ENCODE results near the gene DLEC1. TPM values are rescaled to one million over a fixed set of nuclear protein-coding genes. Genes with fewer than 3 reads are reported as not detected.
"Not testable (repeated sequence)": the region's sequence is repeated elsewhere in the genome, so short reads cannot be mapped to it uniquely, and the experiment has no call there.

DLEC1 gene
- total and polyA plus RNA-seq, 7 experiments from 2014 or later: 0.41 to 9.4 (median 5.6) TPM

DNA sequence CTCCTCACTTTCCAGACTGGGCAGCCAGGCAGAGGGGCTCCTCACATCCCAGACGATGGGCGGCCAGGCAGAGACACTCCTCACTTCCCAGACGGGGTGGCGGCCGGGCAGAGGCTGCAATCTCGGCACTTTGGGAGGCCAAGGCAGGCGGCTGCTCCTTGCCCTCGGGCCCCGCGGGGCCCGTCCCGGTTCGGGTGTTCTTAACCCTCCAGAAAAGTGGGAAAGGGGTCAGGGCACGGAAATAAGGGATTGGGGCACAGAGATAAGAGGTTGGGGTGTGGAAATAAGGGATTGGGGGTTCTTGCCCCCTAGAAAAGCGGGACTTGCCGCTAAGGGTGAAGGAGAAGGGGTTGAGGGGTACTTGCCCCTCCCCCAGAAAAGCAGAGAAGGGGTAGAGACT, 43.3 kb downstream of the DLEC1 start:
- ATAC-seq; H3K36me3 ChIP-seq (ENCODE audit: control insufficient read depth in 2 of 3, insufficient read depth in 3 of 3, low read length in 3 of 3); H3K27me3 Mint-ChIP-seq; H3K9me3 ChIP-seq (ENCODE audit: control insufficient read depth in 2 of 3, low read length in 3 of 3); POLR2A ChIA-PET; H3K4me3 ChIP-seq (ENCODE audit: low read length); H3K4me1 Mint-ChIP-seq; intact Hi-C loops (cut with micrococcal nuclease); DNase-seq; H3K4me1 ChIP-seq (ENCODE audit: control insufficient read depth in 2 of 2, insufficient read depth in 2 of 2, low read length in 2 of 2); CTCF ChIA-PET; H3K27me3 ChIP-seq (ENCODE audit: control insufficient read depth in 2 of 2, insufficient read depth in 2 of 2, low read length in 2 of 2); H3K4me3 Mint-ChIP-seq; H3K27ac ChIP-seq (ENCODE audit: low read depth, low read length): not testable (repeated sequence)
- Mint-ChIP-seq H3K36me3 (peaks cover 0 to 13% (median 4%) of the 10 kb centered on the region in 5 donors), H3K27ac (peak overlapping the region in 1 of 9 donors; percentile 22), H3K9me3 (peaks cover 7 to 28% (median 10%) of the 10 kb centered on the region in 11 donors)

DNA sequence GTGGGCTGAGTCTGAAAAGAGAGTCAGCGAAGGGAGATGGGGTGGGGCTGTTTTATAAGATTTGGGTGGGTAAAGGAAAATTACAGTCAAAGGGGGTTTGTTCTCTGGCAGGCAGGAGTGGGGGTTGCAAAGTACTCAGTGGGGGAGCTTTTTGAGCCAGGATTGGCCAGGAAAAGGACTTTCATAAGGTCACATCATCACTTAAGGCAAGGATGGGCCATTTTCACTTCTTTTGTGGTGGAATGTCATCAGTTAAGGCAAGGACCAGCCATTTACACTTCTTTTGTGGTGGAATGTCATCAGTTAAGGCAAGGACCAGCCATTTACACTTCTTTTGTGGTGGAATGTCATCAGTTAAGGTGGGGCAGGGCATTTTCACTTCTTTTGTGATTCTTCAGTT, 44.2 kb downstream of the DLEC1 start:
- intact Hi-C loops (cut with micrococcal nuclease); POLR2A ChIA-PET: not testable (repeated sequence)

DNA sequence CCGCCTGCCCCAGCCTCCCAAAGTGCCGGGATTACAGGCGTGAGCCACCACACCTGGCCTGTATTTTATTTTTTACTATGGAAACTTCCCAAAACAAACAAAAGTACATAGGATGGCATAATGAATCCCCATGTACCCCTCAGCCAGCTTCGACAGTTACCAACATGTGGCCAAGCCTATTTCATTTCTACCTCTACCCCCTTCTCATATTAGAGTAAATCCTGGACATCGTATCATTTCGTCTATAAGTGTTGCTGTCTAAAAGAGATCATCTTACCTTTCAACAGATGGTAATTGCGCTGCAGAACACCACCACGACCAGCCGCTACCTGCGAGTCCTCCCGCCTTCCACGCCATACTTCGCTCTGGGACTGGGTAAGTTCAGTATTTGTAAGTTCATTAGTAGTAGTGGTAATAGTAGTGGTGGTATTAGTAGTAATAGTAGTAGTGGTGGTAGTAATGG, 44.9 kb downstream of the DLEC1 start:
- H3K4me3 Mint-ChIP-seq: peak overlapping the region in 3 of 10 donors; percentile 8 to 52 (median 14)
- H3K36me3 ChIP-seq (ENCODE audit: control insufficient read depth in 2 of 3, insufficient read depth in 3 of 3, low read length in 3 of 3): no peaks in the 10 kb centered on the region
- DNase-seq (peak in 4 of 9 donors; percentile 12 to 42 (median 27)), ATAC-seq (no peak)
- peaks cover 0 to 7% (median 6%) of the 10 kb centered on the region in 3 experiments for H3K9me3 ChIP-seq (ENCODE audit: control insufficient read depth in 2 of 3, low read length in 3 of 3)
- peaks cover 0 to 8% (median 5%) of the 10 kb centered on the region in 5 donors for H3K36me3 Mint-ChIP-seq
- H3K4me1 ChIP-seq (ENCODE audit: control insufficient read depth in 2 of 2, insufficient read depth in 2 of 2, low read length in 2 of 2): no peaks in the 10 kb centered on the region
- peaks cover 7 to 28% (median 10%) of the 10 kb centered on the region in 11 donors for H3K9me3 Mint-ChIP-seq
- no peak overlapping the region for H3K4me3 ChIP-seq (ENCODE audit: low read length)
- H3K4me1 Mint-ChIP-seq: no peaks in the 10 kb centered on the region
- H3K27me3 Mint-ChIP-seq: no peaks in the 10 kb centered on the region
- no peaks in the 10 kb centered on the region for H3K27me3 ChIP-seq (ENCODE audit: control insufficient read depth in 2 of 2, insufficient read depth in 2 of 2, low read length in 2 of 2)
- intact Hi-C loops (cut with micrococcal nuclease): loop anchor here in 1 of 2 donors (2.0 kb wide), 1 partner anchor 45 kb away; the partner anchor contains the start of gene DLEC1
- ChIA-PET CTCF (no interaction called here), POLR2A (no interaction called here)
- peak overlapping the region in 8 of 9 donors; percentile 54 to 92 (median 82) for H3K27ac Mint-ChIP-seq
- no peak overlapping the region for H3K27ac ChIP-seq (ENCODE audit: low read depth, low read length)

More for the DNA sequence above, 44.2 kb downstream of the DLEC1 start:
- Mint-ChIP-seq H3K36me3 (peaks cover 0 to 13% (median 4%) of the 10 kb centered on the region in 5 donors), H3K4me3 (peak overlapping the region in 1 of 10 donors; percentile 21), H3K9me3 (peaks cover 7 to 28% (median 10%) of the 10 kb centered on the region in 11 donors)
- H3K27me3 Mint-ChIP-seq; H3K27me3 ChIP-seq (ENCODE audit: control insufficient read depth in 2 of 2, insufficient read depth in 2 of 2, low read length in 2 of 2); CTCF ChIA-PET; H3K4me1 Mint-ChIP-seq; H3K36me3 ChIP-seq (ENCODE audit: control insufficient read depth in 2 of 3, insufficient read depth in 3 of 3, low read length in 3 of 3); H3K4me3 ChIP-seq (ENCODE audit: low read length); H3K27ac ChIP-seq (ENCODE audit: low read depth, low read length); H3K4me1 ChIP-seq (ENCODE audit: control insufficient read depth in 2 of 2, insufficient read depth in 2 of 2, low read length in 2 of 2); ATAC-seq; H3K27ac Mint-ChIP-seq; H3K9me3 ChIP-seq (ENCODE audit: control insufficient read depth in 2 of 3, low read length in 3 of 3): not testable (repeated sequence)
- DNase-seq: peak in 2 of 9 donors; percentile 3 to 9

DNA sequence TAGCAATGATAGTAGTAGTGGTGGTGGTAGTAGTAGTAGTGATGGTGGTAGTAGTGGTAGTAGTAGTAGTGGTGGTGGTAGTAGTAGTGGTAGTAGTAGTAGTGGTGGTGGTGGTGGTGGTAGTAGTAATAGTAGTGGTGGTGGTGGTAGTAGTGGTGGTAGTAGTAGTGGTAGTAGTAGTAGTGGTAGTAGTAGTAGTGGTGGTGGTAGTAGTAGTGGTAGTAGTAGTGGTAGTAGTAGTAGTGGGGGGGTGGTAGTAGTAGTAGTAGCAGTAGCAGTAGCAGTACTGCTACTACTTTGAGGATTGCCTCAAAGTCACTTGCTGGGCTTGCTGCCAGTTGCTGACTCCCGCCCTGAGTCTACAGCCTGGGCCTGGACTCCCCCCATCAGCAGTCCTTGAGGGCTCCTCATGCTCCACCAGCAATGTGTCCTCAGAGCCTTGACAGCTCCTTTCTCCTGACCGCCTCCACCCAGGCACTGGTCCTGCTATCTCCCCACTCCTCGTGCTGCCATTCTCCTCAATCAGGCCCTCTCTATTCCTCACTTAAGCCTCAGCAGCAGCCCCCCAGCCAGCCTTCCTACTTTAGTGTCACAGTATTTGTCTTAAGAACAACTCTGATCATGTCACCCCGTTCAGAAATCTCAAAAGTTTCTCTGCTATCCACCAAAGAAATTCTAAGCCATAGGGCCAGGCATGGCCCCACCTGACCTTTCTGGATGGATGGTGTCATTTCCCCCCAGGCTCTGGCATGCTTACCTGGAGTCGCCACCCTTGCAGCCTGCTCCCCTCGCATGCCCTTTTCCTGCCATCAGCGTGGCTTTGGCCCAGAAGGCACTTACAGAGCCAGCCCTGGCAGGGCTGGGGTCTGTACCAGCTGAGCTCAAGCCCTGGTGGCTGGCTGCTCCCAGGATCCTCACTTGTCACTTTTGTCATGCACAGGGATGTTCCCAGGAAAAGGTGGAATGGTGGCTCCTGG, 45.6 kb downstream of the DLEC1 start:
- H3K27ac Mint-ChIP-seq: peak overlapping the region; percentile 54 to 92 (median 80)
- Histone ChIP-seq H3K9me3 (ENCODE audit: control insufficient read depth in 2 of 3, low read length in 3 of 3) (peaks cover 0 to 7% (median 6%) of the 10 kb centered on the region in 3 experiments), H3K27me3 (ENCODE audit: control insufficient read depth in 2 of 2, insufficient read depth in 2 of 2, low read length in 2 of 2) (no peaks in the 10 kb centered on the region), H3K36me3 (ENCODE audit: control insufficient read depth in 2 of 3, insufficient read depth in 3 of 3, low read length in 3 of 3) (no peaks in the 10 kb centered on the region), H3K4me3 (ENCODE audit: low read length) (no peak overlapping the region), H3K4me1 (ENCODE audit: control insufficient read depth in 2 of 2, insufficient read depth in 2 of 2, low read length in 2 of 2) (no peaks in the 10 kb centered on the region), H3K27ac (ENCODE audit: low read depth, low read length) (no peak overlapping the region)
- ChIA-PET CTCF (no interaction called here), POLR2A (no interaction called here)
- no peaks in the 10 kb centered on the region for H3K4me1 Mint-ChIP-seq
- peak in 7 of 9 donors; percentile 22 to 69 (median 56) for DNase-seq
- peaks cover 7 to 28% (median 10%) of the 10 kb centered on the region in 11 donors for H3K9me3 Mint-ChIP-seq
- peak overlapping the region in 5 of 10 donors; percentile 1 to 52 (median 14) for H3K4me3 Mint-ChIP-seq
- ATAC-seq: peak; percentile 61
- no peaks in the 10 kb centered on the region for H3K27me3 Mint-ChIP-seq
- peaks cover 0 to 8% (median 5%) of the 10 kb centered on the region in 5 donors for H3K36me3 Mint-ChIP-seq
- intact Hi-C loops (cut with micrococcal nuclease): loop anchor here in 1 of 2 donors (2.0 kb wide), 1 partner anchor 46 kb away; the partner anchor contains the start of gene DLEC1

DNA sequence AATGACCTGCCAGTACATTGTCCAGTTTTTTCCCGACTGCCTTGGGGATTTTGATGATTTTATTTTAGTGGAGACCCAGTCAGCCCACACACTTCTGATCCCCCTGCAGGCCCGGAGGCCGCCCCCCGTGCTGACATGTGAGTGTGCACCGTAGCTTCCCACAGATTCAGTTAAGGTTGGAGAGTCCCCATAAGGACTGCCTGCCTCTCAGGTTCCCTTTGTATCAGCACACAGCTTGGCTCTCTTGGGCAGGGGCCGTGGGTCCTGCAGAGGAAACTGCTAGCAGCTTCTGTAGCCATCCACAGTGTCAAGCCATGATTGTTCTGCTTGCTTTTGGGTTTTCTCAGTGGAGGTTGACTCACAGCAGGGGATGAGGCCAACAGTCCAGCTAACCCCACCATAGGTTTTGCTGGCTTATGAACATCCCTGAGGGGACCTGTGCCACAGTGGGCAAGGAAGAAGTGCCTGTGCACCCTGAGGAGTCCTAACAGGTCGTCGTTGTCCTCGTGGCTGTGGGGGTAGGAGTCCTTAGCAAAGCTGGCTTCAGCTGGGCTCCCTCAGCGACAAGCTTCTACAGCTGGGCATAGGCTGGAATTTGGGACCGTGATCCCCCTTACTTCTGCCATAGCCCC, 46.4 kb downstream of the DLEC1 start:
- CTCF ChIA-PET: no interaction called here
- Mint-ChIP-seq H3K4me3 (peak overlapping the region in 1 of 10 donors; percentile 34), H3K27me3 (no peaks in the 10 kb centered on the region), H3K9me3 (peaks cover 7 to 25% (median 10%) of the 10 kb centered on the region in 11 donors), H3K36me3 (peaks cover 0 to 8% (median 6%) of the 10 kb centered on the region in 5 donors), H3K27ac (peak overlapping the region in 7 of 9 donors; percentile 33 to 92 (median 80)), H3K4me1 (no peaks in the 10 kb centered on the region)
- Histone ChIP-seq H3K4me3 (ENCODE audit: low read length) (no peak overlapping the region), H3K27me3 (ENCODE audit: control insufficient read depth in 2 of 2, insufficient read depth in 2 of 2, low read length in 2 of 2) (no peaks in the 10 kb centered on the region), H3K27ac (ENCODE audit: low read depth, low read length) (no peak overlapping the region), H3K9me3 (ENCODE audit: control insufficient read depth in 2 of 3, low read length in 3 of 3) (peaks cover 0 to 7% (median 6%) of the 10 kb centered on the region in 3 experiments), H3K36me3 (ENCODE audit: control insufficient read depth in 2 of 3, insufficient read depth in 3 of 3, low read length in 3 of 3) (no peaks in the 10 kb centered on the region), H3K4me1 (ENCODE audit: control insufficient read depth in 2 of 2, insufficient read depth in 2 of 2, low read length in 2 of 2) (no peaks in the 10 kb centered on the region)
- peak; percentile 46 for ATAC-seq
- peak in 2 of 9 donors; percentile 6 to 9 for DNase-seq
- POLR2A ChIA-PET: no interaction called here
- intact Hi-C loops (cut with micrococcal nuclease): loop anchor here in 1 of 2 donors (2.0 kb wide), 1 partner anchor 47 kb away; the partner anchor contains the start of gene DLEC1

DNA sequence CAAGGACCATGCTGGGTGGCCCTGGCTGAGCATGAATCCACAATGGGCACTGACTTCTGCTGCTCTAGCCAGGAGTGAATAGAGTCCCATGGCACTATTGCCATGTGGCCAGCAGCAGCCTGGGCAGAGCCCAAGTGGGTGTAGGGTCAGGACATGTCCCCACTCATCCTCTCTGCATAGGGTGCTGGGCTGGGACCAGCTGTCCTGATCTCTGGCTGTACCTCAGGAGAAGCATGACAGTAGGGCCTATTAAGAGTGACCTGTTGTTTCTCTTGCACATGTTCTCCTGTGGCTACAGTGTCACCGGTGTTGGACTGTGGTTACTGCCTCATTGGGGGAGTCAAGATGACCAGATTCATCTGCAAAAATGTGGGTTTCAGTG, 46.9 kb downstream of the DLEC1 start:
- no peak overlapping the region for H3K27ac Mint-ChIP-seq
- no peaks in the 10 kb centered on the region for H3K4me1 Mint-ChIP-seq
- H3K4me3 Mint-ChIP-seq: no peak overlapping the region
- H3K36me3 ChIP-seq (ENCODE audit: control insufficient read depth in 2 of 3, insufficient read depth in 3 of 3, low read length in 3 of 3): no peaks in the 10 kb centered on the region
- H3K27me3 ChIP-seq (ENCODE audit: control insufficient read depth in 2 of 2, insufficient read depth in 2 of 2, low read length in 2 of 2): no peaks in the 10 kb centered on the region
- no peaks in the 10 kb centered on the region for H3K27me3 Mint-ChIP-seq
- ATAC-seq (peak; percentile 8), DNase-seq (no peak)
- H3K4me3 ChIP-seq (ENCODE audit: low read length): no peak overlapping the region
- H3K9me3 Mint-ChIP-seq: peaks cover 7 to 22% (median 9%) of the 10 kb centered on the region in 11 donors
- POLR2A ChIA-PET: no interaction called here
- peaks cover 0 to 7% (median 5%) of the 10 kb centered on the region in 5 donors for H3K36me3 Mint-ChIP-seq
- H3K9me3 ChIP-seq (ENCODE audit: control insufficient read depth in 2 of 3, low read length in 3 of 3): peaks cover 0 to 7% (median 6%) of the 10 kb centered on the region in 3 experiments
- H3K4me1 ChIP-seq (ENCODE audit: control insufficient read depth in 2 of 2, insufficient read depth in 2 of 2, low read length in 2 of 2): no peaks in the 10 kb centered on the region
- intact Hi-C loops (cut with micrococcal nuclease): loop anchor here in 1 of 2 donors (2.0 kb wide), 1 partner anchor 47 kb away; the partner anchor contains the start of gene DLEC1
- CTCF ChIA-PET: no interaction called here
- H3K27ac ChIP-seq (ENCODE audit: low read depth, low read length): no peak overlapping the region

Measured in naive thymus-derived CD4-positive, alpha-beta T cell (primary cell).